BLaER1 treated with 17β-estradiol and CSF1 and Interleukin-3, amounts not matched to agents 10 nM and 100 nM (cell line): Measurements from ENCODE around the gene TBXA2R.
"Not testable (repeated sequence)": the region's sequence is repeated elsewhere in the genome, so short reads cannot be mapped to it uniquely, and the experiment has no call there.

Experiments used
- H3K27ac ChIP-seq, 11 experiments: shearing (Covaris generic); formaldehyde crosslinking; 2 replicates each; pipeline ENCODE4 v1.8.1; 2022
- H3K27me3 ChIP-seq, 11 experiments: shearing (Covaris generic); formaldehyde crosslinking; 2 replicates each; pipeline ENCODE4 v1.8.1; 2022
- H3K36me3 ChIP-seq, 11 experiments: shearing (Covaris generic); formaldehyde crosslinking; 2 replicates each; pipeline ENCODE4 v1.8.1; 2022
- H3K4me1 ChIP-seq, 10 experiments: shearing (Covaris generic); formaldehyde crosslinking; 2 replicates each; pipeline ENCODE4 v1.8.1; 2022
- H3K4me2 ChIP-seq, 11 experiments: shearing (Covaris generic); formaldehyde crosslinking; 2 replicates each; pipeline ENCODE4 v1.8.1; 2022
- H3K4me3 ChIP-seq, 10 experiments: shearing (Covaris generic); formaldehyde crosslinking; 2 replicates each; pipeline ENCODE4 v1.8.1; 2022
- H3K9ac ChIP-seq, 11 experiments: shearing (Covaris generic); formaldehyde crosslinking; 2 replicates each; pipeline ENCODE4 v1.8.1; 2022
- H3K9me3 ChIP-seq, 11 experiments: shearing (Covaris generic); formaldehyde crosslinking; replicated peaks in 1 of 11; 2 replicates each; pipeline ENCODE4 v1.8.1; 2022
- H4K20me1 ChIP-seq, 11 experiments: shearing (Covaris generic); formaldehyde crosslinking; 2 replicates each; pipeline ENCODE4 v1.8.1; 2022
- Cebpa-rat ChIP-seq, 11 experiments: shearing (Covaris generic); IDR thresholded peaks; 2 replicates each; pipeline ENCODE4 v1.8.1; 2022

The TBXA2R gene

DNA sequence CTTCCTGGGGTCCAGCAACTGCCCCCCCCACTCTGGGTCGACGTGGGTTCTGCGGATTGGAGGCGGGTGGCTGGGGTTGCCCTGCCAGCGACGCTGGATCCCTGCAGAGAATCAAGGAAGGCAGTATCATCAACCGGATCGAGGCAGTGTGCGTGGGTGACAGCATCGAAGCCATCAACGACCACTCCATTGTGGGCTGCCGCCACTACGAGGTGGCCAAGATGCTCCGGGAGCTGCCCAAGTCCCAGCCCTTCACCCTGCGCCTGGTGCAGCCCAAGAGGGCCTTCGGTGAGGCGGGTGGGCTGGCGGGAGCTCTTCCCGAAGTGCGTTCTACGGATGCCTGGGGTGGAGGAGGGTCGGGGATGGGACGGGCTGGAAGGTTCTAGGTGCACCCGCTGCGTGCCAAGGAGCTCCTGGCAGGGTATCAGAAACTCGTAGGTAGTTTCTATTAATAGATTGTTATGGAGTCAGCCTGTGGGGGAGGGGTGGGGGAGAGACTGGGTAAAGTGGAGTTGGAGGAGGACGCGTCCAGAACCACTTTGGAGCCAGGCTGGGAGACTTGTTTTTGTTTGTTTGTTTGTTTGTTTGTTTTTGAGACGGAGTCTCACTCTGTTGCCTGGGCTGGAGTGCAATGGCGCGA lies 19.8 kb downstream of the TBXA2R start:
- H3K36me3 ChIP-seq: no peaks in the 10 kb centered on the region
- H3K4me3 ChIP-seq: no peak overlapping the region
- H3K9me3 ChIP-seq: peaks cover 12 to 21% (median 19%) of the 10 kb centered on the region in 11 experiments
- no peak for TF ChIP-seq Cebpa-rat (IDR thresholded peaks at IDR 0.05)
- H4K20me1 ChIP-seq: peaks cover 0 to 4% (median 0%) of the 10 kb centered on the region in 11 experiments; a peak in 1 of 22 replicates
- H3K27me3 ChIP-seq: peaks cover 31 to 46% (median 41%) of the 10 kb centered on the region in 11 experiments
- H3K4me1 ChIP-seq: peaks cover 0 to 14% (median 11%) of the 10 kb centered on the region in 10 experiments; a peak in 14 of 20 replicates
- no peak overlapping the region for H3K27ac ChIP-seq
- no peak overlapping the region for H3K9ac ChIP-seq
- H3K4me2 ChIP-seq: no peak overlapping the region

DNA sequence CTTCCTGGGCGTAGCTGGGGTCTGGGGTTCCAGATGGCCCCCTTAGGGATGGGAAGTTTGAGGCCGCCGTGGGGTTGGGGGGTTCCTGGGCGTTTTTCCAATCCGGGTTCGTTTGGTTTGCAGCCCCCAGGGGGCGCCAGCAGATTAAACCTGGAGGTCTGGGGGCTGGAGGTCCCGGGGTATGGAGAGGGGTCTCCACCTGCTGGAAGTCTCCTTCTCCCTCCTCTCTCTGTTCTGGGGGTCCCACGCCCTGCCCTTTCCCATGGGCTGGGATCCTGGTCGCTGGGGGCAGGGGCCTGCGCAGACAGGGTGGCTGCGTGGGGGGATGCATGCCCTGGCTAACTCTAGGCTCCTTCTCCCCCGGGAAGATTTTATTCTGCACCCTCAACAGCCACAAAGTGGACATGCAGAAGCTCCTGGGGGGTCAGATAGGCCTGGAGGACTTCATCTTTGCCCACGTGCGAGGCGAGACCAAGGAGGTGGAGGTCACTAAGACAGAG lies 20.5 kb downstream of the TBXA2R start:
- TF ChIP-seq Cebpa-rat (IDR thresholded peaks at IDR 0.05): no peak
- no peak overlapping the region for H3K27ac ChIP-seq

GRCh38 chr19:3585301-3586126 lies 21.2 kb downstream of the TBXA2R start, which contains the start of gene GIPC3:
GIPC3 (plus strand) TSS chr19:3585478; CDS start chr19:3585598, 120 bp downstream.
- peak within 1 kb of the TSS in 3 of 11 experiments; percentile 10 to 22 (median 13); a peak in 3 of 22 replicates for H3K27ac ChIP-seq
- H3K4me3 ChIP-seq: peak within 1 kb of the TSS; percentile 49 to 69 (median 56)
- no peak for TF ChIP-seq Cebpa-rat (IDR thresholded peaks at IDR 0.05)
- peaks cover 0 to 4% (median 0%) of the 10 kb centered on the region in 11 experiments; a peak in 1 of 22 replicates for H4K20me1 ChIP-seq
- peaks cover 4 to 14% (median 11%) of the 10 kb centered on the region in 10 experiments; a peak in 14 of 20 replicates for H3K4me1 ChIP-seq
- H3K9me3 ChIP-seq: peaks cover 0 to 8% (median 6%) of the 10 kb centered on the region in 11 experiments; a peak in 16 of 22 replicates
- H3K27me3 ChIP-seq: peaks cover 31 to 46% (median 41%) of the 10 kb centered on the region in 11 experiments
- H3K4me2 ChIP-seq: peak within 1 kb of the TSS; percentile 73 to 88 (median 84)
- peak within 1 kb of the TSS; percentile 15 to 76 (median 62); a peak in 21 of 22 replicates for H3K9ac ChIP-seq
- H3K36me3 ChIP-seq: no peaks in the 10 kb centered on the region

More for the DNA sequence above, 20.5 kb downstream of the TBXA2R start:
- peaks cover 31 to 46% (median 41%) of the 10 kb centered on the region in 11 experiments for H3K27me3 ChIP-seq
- H3K4me3 ChIP-seq: peak overlapping the region; percentile 49 to 69 (median 56)
- peak overlapping the region in 10 of 11 experiments; percentile 15 to 76 (median 62); a peak in 15 of 22 replicates for H3K9ac ChIP-seq
- peak overlapping the region; percentile 73 to 88 (median 84) for H3K4me2 ChIP-seq
- H3K36me3 ChIP-seq: no peaks in the 10 kb centered on the region
- H3K9me3 ChIP-seq: peaks cover 5 to 14% (median 13%) of the 10 kb centered on the region in 11 experiments
- peaks cover 0 to 14% (median 11%) of the 10 kb centered on the region in 10 experiments; a peak in 14 of 20 replicates for H3K4me1 ChIP-seq
- H4K20me1 ChIP-seq: peaks cover 0 to 4% (median 0%) of the 10 kb centered on the region in 11 experiments; a peak in 1 of 22 replicates

DNA sequence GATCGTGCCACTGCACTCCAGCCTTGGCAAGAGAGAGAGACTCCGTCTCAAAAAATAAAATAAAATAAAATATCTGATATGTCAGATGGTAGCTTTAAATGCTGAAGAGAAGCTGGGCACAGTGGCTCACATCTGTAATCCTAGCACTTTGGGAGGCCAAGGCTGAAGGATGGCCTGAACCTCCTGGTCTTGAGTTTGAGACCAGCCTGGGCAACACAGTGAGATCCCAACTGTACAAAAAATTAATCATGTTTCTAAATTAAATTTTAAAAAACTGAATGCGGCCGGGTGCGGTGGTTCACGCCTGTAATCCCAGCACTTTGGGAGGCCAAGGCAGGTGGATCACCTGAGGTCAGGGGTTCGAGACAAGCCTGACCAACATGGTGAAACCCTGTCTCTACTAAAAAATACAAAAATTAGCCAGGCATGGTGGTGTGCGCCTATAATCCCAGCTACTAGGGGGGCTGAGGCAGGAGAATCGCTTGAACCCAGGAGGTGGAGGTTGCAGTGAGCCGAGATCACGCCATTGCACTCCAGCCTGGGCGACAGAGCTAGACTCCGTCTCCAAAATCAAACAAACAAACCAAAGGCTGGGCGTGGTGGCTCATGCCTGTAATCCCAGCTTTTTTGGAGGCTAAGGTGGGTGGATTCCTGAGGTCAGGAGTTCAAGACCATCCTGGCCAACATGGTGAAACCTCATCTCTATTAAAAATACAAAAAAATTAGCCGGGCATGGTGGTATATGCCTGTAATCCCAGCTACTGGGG lies 22.5 kb downstream of the TBXA2R start:
- not testable (repeated sequence) for H3K4me2 ChIP-seq, H4K20me1 ChIP-seq, H3K9me3 ChIP-seq, H3K36me3 ChIP-seq, H3K27ac ChIP-seq, H3K9ac ChIP-seq, H3K4me3 ChIP-seq
- Histone ChIP-seq H3K4me1 (peaks cover 6 to 18% (median 12%) of the 10 kb centered on the region in 10 experiments; a peak in 15 of 20 replicates), H3K27me3 (peaks cover 31 to 46% (median 41%) of the 10 kb centered on the region in 11 experiments)

DNA sequence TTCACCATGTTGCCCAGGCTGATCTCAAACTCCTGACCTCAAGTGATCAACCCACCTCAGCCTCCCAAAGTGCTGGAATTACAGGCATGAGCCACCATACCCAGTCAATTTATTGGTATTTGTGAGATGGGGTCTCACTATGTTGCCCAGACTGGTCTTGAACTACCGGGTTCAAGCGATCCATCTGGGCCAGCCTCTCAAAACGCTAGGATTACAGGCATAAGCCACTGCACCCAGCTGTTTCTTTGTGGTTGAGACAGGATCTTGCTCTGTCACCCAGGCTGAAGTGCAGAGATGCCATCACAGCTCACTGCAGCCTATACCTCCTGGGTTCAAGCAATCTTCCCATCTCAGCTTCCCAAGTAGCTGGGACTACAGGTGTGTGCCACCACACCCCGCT lies 24.9 kb downstream of the TBXA2R start:
- not testable (repeated sequence) for H3K9me3 ChIP-seq, H3K4me2 ChIP-seq, H3K4me3 ChIP-seq, H3K27ac ChIP-seq, H3K9ac ChIP-seq
- peaks cover 0 to 18% (median 0%) of the 10 kb centered on the region in 11 experiments; a peak in 6 of 22 replicates for H4K20me1 ChIP-seq
- H3K4me1 ChIP-seq: peaks cover 6 to 18% (median 12%) of the 10 kb centered on the region in 10 experiments; a peak in 15 of 20 replicates
- peaks cover 4 to 14% (median 10%) of the 10 kb centered on the region in 11 experiments; a peak in 12 of 22 replicates for H3K36me3 ChIP-seq
- peaks cover 26 to 37% (median 34%) of the 10 kb centered on the region in 11 experiments for H3K27me3 ChIP-seq

DNA sequence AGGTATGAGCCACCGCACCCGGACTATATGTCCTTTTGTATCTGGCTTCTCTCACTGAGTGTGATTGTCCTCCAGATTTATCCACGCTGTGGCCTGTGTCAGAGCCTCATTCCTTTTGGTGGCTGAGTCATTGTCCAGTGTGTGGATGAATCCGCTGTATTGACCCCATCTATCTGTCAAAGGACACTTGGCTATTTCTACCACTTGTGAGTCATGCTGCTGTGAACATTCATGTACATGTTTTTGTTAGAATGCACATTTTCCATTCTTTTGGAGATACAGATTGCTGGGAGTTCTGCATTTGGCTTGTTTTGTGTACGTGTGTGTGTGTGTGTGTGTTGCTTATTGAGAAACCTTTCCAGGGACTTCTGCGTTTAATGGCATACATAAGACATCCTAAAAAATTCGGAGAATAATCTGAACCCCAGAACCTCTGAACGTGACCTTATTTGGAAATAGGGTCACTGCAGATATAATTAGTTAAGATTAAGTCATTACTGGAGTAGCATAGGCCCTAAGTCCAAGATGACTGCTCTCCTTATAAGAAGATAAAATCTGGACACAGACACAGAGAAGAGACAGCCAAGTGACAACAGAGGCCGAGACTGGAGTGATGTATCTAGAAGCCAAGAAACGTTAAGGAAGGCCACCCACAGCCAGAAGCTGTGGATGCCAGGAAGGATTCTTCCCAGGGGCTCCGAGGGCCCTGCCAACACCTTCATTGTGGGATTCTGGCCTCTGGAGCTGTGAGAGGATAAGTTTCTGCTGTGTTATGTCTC lies 26.3 kb downstream of the TBXA2R start:
- TF ChIP-seq Cebpa-rat (IDR thresholded peaks at IDR 0.05): no peak
- H3K4me3 ChIP-seq: no peak overlapping the region
- peaks cover 15 to 28% (median 22%) of the 10 kb centered on the region in 11 experiments for H3K36me3 ChIP-seq
- H3K9ac ChIP-seq: peak overlapping the region in 1 of 11 experiments; percentile 17; a peak in 1 of 22 replicates
- H3K4me1 ChIP-seq: peaks cover 0 to 17% (median 6%) of the 10 kb centered on the region in 10 experiments; a peak in 14 of 20 replicates
- H3K27me3 ChIP-seq: peaks cover 12 to 22% (median 19%) of the 10 kb centered on the region in 11 experiments
- peaks cover 0 to 28% (median 4%) of the 10 kb centered on the region in 11 experiments; a peak in 14 of 22 replicates for H4K20me1 ChIP-seq
- no peaks in the 10 kb centered on the region for H3K9me3 ChIP-seq
- H3K4me2 ChIP-seq: peak overlapping the region in 2 of 11 experiments; percentile 17 to 22; a peak in 1 of 22 replicates
- H3K27ac ChIP-seq: no peak overlapping the region

GRCh38 chr19:3578390-3578789 lies 28.3 kb downstream of the TBXA2R start:
- peaks cover 15 to 40% (median 32%) of the 10 kb centered on the region in 11 experiments for H3K36me3 ChIP-seq
- no peak overlapping the region for H3K27ac ChIP-seq
- H3K4me2 ChIP-seq: no peak overlapping the region
- H3K27me3 ChIP-seq: peaks cover 0 to 3% (median 0%) of the 10 kb centered on the region in 11 experiments; a peak in 7 of 22 replicates
- no peak for TF ChIP-seq Cebpa-rat (IDR thresholded peaks at IDR 0.05)
- no peak overlapping the region for H3K4me3 ChIP-seq
- H3K4me1 ChIP-seq: peaks cover 0 to 22% (median 5%) of the 10 kb centered on the region in 10 experiments; a peak in 9 of 20 replicates
- H4K20me1 ChIP-seq: peaks cover 0 to 41% (median 16%) of the 10 kb centered on the region in 11 experiments; a peak in 16 of 22 replicates
- no peaks in the 10 kb centered on the region for H3K9me3 ChIP-seq
- no peak overlapping the region for H3K9ac ChIP-seq
